K562 treated with DMSO at 1 percent for 4 hours (cell line): ENCODE data around the gene PBRM1. TPM values are rescaled to one million over a fixed set of nuclear protein-coding genes. Genes with fewer than 3 reads are reported as not detected.

Experiments used
- total RNA-seq: library from RNA; unstranded; fragments of 300-600 nt; gene quantifications from 2 replicates; pipeline ENCODE4 v1.2.3, GENCODE V29; 2022; ENCODE audit not compliant: insufficient read depth

PBRM1 gene
- 18.0 and 19.6 TPM in 2 replicates for total RNA-seq

DNA sequence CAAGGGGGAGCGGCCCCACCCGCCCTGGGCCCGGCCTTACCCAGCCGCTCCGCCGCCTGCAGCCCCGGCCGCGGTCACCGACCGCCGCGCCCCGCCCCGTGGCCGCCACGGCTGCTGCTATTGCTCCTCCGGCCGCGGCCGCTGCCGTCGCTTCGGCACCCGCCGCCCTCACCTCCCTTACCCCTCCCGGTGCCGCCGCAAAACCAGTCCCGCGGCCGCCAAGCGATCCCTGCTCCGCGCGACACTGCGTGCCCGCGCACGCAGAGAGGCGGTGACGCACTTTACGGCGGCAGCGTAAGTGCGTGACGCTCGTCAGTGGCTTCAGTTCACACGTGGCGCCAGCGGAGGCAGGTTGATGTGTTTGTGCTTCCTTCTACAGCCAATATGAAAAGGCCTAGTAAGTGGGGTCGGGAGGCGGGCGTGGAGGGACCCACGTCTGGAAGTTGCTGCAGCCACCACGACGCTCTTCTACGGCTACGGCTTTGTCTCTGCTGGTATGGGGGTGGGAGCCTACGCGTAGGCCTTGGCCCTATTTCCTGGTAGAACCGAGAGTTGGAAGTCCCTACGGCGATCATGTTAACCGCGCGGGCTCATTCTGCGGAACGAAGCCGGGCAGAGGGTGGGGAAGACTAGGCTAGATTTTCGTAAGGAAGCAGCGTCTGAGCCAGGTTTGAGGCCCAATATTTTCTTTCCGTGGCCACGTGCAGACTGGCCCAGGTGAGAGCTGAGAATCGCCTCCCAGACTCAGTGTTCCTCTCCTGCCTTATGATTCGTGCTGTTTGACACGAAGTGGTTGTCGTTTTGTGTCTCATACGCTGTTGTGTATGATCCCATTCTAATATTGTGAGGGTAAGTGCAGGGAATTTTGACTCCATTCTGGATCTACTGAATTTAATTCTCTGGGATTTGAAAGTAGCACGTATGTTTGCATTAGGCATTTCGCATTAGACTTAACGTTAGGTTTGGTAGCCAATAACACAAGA is at the start of gene PBRM1, which contains the start of gene GNL3:
TSS of gene PBRM1 (minus strand) at position 205 of the 983 bp plus-strand sequence.
TSS of gene GNL3 (plus strand) at position 324 of the 983 bp plus-strand sequence. CDS start at position 385, 61 bp downstream.

GRCh38 chr3:52705688-52706686 is 20.3 kb upstream of the PBRM1 start, which contains the start of the genes GLT8D1 and SPCS1:
TSS of gene GLT8D1 (minus strand) at chr3:52705791. CDS start at chr3:52700460, 5,331 bp downstream.
TSS of gene SPCS1 (plus strand) at chr3:52706106. CDS start at chr3:52706247, 141 bp downstream.

GRCh38 chr3:52536369-52537164 is 149.1 kb downstream of the PBRM1 start, which contains the start of gene UQCC5:
TSS of gene UQCC5 (plus strand) at chr3:52536605. CDS start at chr3:52536756, 151 bp downstream.

DNA sequence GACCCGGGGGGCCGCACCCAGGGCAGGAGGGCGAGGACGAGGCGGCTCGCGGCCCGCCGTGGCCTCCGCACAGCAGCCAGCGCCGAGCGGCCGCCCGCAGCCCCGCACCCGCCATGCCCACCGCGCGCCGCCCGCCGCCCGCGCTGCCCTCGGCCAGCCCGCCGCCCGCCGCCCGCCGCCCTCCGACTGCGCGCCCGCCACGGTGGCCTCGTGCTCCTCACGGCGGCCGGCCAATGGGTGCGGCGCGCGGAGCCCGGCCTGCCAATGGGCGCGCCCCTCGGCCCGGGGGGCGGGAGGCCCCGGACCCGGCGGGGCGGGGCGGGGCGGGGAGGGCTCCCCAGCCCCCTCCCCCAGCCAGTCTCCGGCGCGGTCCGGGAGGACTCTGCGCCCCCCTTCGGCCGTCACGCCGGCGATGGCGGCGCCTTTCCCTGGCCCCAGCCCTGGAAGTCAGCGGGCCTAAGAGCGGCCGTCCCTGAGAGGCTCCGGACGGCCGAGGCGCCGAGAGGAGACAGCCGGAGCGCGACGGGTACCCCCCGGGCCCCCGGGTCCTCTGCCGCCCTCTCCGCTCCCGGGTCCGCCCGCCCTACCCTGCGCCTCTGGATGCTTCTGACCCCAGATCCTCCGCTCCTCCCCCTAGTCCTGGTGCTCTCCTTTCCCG is 152.0 kb downstream of the PBRM1 start, which contains the start of gene NT5DC2:
TSS of gene NT5DC2 (minus strand) at position 235 of the 658 bp plus-strand sequence. CDS start at position 115, 120 bp downstream.

Other genes starting within 250 kb of the PBRM1 start
- 1.0 TPM in 1 of 2 replicates, not detected in the other for gene SEMA3G, start 240.8 kb downstream of the PBRM1 start, total RNA-seq
- gene TNNC1, start 231.9 kb downstream of the PBRM1 start, total RNA-seq = not detected in 2 replicates
- 35.7 and 46.3 TPM in 2 replicates for gene NISCH, start 230.3 kb downstream of the PBRM1 start, total RNA-seq
- gene STAB1, start 190.6 kb downstream of the PBRM1 start, total RNA-seq = 0.58 and 0.67 TPM in 2 replicates
- 219 and 226 TPM in 2 replicates for gene NT5DC2, start 152.1 kb downstream of the PBRM1 start, total RNA-seq
- 4.0 and 37.3 TPM in 2 replicates for gene UQCC5, start 149.3 kb downstream of the PBRM1 start, total RNA-seq
- gene GNL3, start 119 bp upstream of the PBRM1 start, total RNA-seq = 25.1 and 33.0 TPM in 2 replicates
- gene GLT8D1, start 19.9 kb upstream of the PBRM1 start, total RNA-seq = 31.8 and 35.5 TPM in 2 replicates
- gene SPCS1, start 20.2 kb upstream of the PBRM1 start, total RNA-seq = 63.1 and 82.8 TPM in 2 replicates
- gene NEK4, start 85.0 kb upstream of the PBRM1 start, total RNA-seq = 7.2 and 10.7 TPM in 2 replicates
- gene ITIH1, start 91.7 kb upstream of the PBRM1 start, total RNA-seq = not detected in 2 replicates
- not detected in 2 replicates for gene ITIH3, start 108.9 kb upstream of the PBRM1 start, total RNA-seq
- gene ITIH4, start 144.8 kb upstream of the PBRM1 start, total RNA-seq = not detected in 2 replicates
- 2.8 and 8.5 TPM in 2 replicates for gene MUSTN1, start 149.1 kb upstream of the PBRM1 start, total RNA-seq
- gene STIMATE, start 211.6 kb upstream of the PBRM1 start, total RNA-seq = 7.3 and 9.0 TPM in 2 replicates